ENCODE results near the gene C19orf12. TPM values are rescaled to one million over a fixed set of nuclear protein-coding genes. Genes with fewer than 3 reads are reported as not detected.
A peak's percentile ranks its signal among the peaks of the same experiment; 100 is the strongest.

The C19orf12 gene
- total RNA-seq, 2 experiments from 2014 or later, result 12.5 to 20.6 TPM

DNA sequence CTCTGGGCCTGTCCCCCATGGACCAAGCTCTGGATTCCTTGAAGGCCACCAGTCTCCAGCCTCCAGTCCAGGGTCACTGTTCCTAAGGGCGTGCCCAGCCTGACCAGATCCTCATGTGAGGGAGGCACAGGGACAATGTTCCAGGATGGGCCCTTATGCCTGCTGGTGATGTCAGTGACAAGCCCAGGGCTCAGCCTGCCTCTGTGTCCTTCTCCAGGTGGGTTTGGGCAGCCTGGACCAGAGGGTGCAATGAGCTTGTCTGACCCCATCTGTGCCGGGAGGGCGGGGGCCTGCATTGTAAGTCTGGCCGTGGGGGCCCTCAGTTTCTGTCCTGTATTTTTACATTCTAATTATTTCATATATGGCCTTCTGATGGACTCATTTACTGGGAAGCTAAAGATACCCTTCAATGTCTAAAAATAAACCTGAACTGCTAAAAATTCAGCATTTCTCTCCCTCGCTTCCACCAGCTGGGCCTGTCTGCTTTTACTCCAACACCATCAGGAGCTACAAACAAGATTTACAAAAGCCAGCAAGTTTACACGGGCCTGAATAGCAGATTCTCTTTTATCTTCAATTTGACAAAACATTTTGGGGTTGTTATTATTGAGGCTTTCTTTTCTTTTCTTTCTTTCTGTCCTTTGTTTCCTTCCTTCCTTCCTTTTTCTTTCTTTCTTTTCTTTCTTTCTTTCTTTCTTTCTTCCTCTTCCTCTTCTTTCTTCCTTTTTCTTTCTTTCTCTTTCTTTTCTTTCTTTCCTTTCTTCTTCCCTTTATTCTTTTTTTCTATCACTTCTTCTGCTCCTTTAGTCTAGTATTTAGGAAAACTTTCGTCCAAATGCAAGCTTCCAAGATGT lies 34.2 kb upstream of the C19orf12 start:
- ChIA-PET CTCF (ENCODE audit: unreplicated experiment) (no interaction called here), POLR2A (no interaction called here)
- H3K4me1 ChIP-seq (ENCODE audit: insufficient read depth, low read length, poor library complexity, severe bottlenecking), result no peaks in the 10 kb centered on the region
- no peaks in the 10 kb centered on the region for H3K36me3 ChIP-seq (ENCODE audit: insufficient read depth, low read length)
- intact Hi-C loops (cut with micrococcal nuclease; ENCODE audit: unreplicated experiment), result no loop called here
- no peak overlapping the region for H3K4me2 ChIP-seq (ENCODE audit: low read length)
- H4K20me1 ChIP-seq (ENCODE audit: insufficient read depth, low read length), result no peaks in the 10 kb centered on the region
- H3K9me2 ChIP-seq (ENCODE audit: insufficient read depth, low read length), result no peaks in the 10 kb centered on the region
- H3K79me2 ChIP-seq (ENCODE audit: insufficient read depth, low read depth, low read length), result no peaks in the 10 kb centered on the region
- TF ChIP-seq CTCF (conservative IDR thresholded peaks at IDR 0.05; ENCODE audit: low read length) (no peak), EZH2phosphoT487 (IDR thresholded peaks at IDR 0.05; ENCODE audit: borderline replicate concordance, low read depth, low read length) (no peak)
- no peak overlapping the region for H2AFZ ChIP-seq (ENCODE audit: low read length)
- no peak overlapping the region for H3K27ac ChIP-seq (ENCODE audit: low read depth, low read length, poor library complexity, severe bottlenecking)
- no peaks in the 10 kb centered on the region for H3K9me3 ChIP-seq (ENCODE audit: low read length)
- no TSS peak for BruUV-seq (replicated peaks)
- no peak for DNase-seq (ENCODE audit: low spot score)
- no peak overlapping the region for H3K4me3 ChIP-seq (ENCODE audit: low read depth, low read length, poor library complexity, severe bottlenecking)

- Histone ChIP-seq H3K9me3 (ENCODE audit: low read length) (no peaks in the 10 kb centered on the region), H2AFZ (ENCODE audit: low read length) (no peak overlapping the region), H3K27ac (ENCODE audit: low read depth, low read length, poor library complexity, severe bottlenecking) (no peak overlapping the region), H3K36me3 (ENCODE audit: insufficient read depth, low read length) (no peaks in the 10 kb centered on the region), H3K9me2 (ENCODE audit: insufficient read depth, low read length) (no peaks in the 10 kb centered on the region), H3K4me2 (ENCODE audit: low read length) (no peak overlapping the region), H3K4me3 (ENCODE audit: low read depth, low read length, poor library complexity, severe bottlenecking) (no peak overlapping the region), H3K4me1 (ENCODE audit: insufficient read depth, low read length, poor library complexity, severe bottlenecking) (no peaks in the 10 kb centered on the region), H3K79me2 (ENCODE audit: insufficient read depth, low read depth, low read length) (no peaks in the 10 kb centered on the region), H4K20me1 (ENCODE audit: insufficient read depth, low read length) (no peaks in the 10 kb centered on the region)
- TF ChIP-seq EZH2phosphoT487 (IDR thresholded peaks at IDR 0.05; ENCODE audit: borderline replicate concordance, low read depth, low read length) (no peak), CTCF (conservative IDR thresholded peaks at IDR 0.05; ENCODE audit: low read length) (peak; percentile 42)
- intact Hi-C loops (cut with micrococcal nuclease; ENCODE audit: unreplicated experiment), result no loop called here
- no TSS peak for BruUV-seq (replicated peaks)
- ChIA-PET POLR2A (no interaction called here), CTCF (ENCODE audit: unreplicated experiment) (no interaction called here)
- no peak for DNase-seq (ENCODE audit: low spot score)
Measured at GRCh38 chr19:29745253-29745652, 30.2 kb upstream of the C19orf12 start.

GRCh38 chr19:29743681-29744080 lies 28.6 kb upstream of the C19orf12 start:
- Histone ChIP-seq H3K9me3 (ENCODE audit: low read length) (no peaks in the 10 kb centered on the region), H3K9me2 (ENCODE audit: insufficient read depth, low read length) (no peaks in the 10 kb centered on the region), H3K4me3 (ENCODE audit: low read depth, low read length, poor library complexity, severe bottlenecking) (no peak overlapping the region), H3K79me2 (ENCODE audit: insufficient read depth, low read depth, low read length) (no peaks in the 10 kb centered on the region), H3K36me3 (ENCODE audit: insufficient read depth, low read length) (no peaks in the 10 kb centered on the region), H3K4me1 (ENCODE audit: insufficient read depth, low read length, poor library complexity, severe bottlenecking) (no peaks in the 10 kb centered on the region), H4K20me1 (ENCODE audit: insufficient read depth, low read length) (no peaks in the 10 kb centered on the region), H2AFZ (ENCODE audit: low read length) (no peak overlapping the region), H3K27ac (ENCODE audit: low read depth, low read length, poor library complexity, severe bottlenecking) (no peak overlapping the region), H3K4me2 (ENCODE audit: low read length) (no peak overlapping the region)
- no TSS peak for BruUV-seq (replicated peaks)
- TF ChIP-seq EZH2phosphoT487 (IDR thresholded peaks at IDR 0.05; ENCODE audit: borderline replicate concordance, low read depth, low read length) (no peak), CTCF (conservative IDR thresholded peaks at IDR 0.05; ENCODE audit: low read length) (no peak)
- CTCF ChIA-PET (ENCODE audit: unreplicated experiment), result no interaction called here
- intact Hi-C loops (cut with micrococcal nuclease; ENCODE audit: unreplicated experiment), result no loop called here
- POLR2A ChIA-PET, result no interaction called here
- DNase-seq (ENCODE audit: low spot score), result no peak

Measured in OCI-LY7 (cell line).